ENCODE measurements around the gene WDR93. TPM values are rescaled to one million over a fixed set of nuclear protein-coding genes. Genes with fewer than 3 reads are reported as not detected.

The WDR93 gene
- total RNA-seq, 1 experiment from 2014 or later = 0.06 TPM

DNA sequence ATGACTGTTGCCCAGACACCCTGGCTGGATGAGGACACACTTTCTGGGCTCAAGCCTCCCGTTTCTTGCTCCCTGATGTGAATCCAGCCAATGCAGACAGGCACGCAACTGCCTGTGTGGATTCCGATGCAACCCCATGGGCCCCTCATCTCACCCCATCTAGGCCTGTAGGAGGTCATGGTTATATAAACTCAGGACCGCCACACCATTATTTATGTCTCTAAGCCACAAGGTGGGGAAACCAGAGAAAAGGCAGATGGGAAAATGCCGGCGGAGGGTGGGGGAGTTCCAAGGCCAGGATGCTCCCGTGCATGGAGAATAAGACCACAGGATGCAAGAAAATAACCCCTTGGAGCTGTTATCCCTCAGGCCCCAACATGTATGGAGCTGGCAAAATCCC, 58.4 kb downstream of the WDR93 start:
- DNase-seq (ENCODE audit: low read depth) = no peak

DNA sequence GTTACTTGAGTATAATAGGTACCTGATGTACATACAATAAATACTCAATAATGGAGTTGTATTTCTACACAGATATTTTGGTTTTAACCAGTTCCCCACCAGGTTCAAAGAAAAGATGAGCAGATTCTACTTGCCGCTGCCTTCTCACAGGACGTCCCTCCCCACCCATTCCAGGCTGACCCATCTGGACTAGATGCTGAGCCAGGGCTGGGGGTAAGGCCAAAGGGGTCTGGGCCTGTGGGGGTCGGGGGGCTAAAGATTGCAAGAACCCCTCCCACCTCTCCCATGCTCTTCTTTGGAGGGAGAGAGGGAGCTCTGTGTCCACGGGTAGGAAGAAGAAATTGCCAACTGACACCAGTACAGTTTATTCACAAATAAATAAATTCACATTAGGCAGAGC, 58.9 kb downstream of the WDR93 start:
- no peak for DNase-seq (ENCODE audit: low read depth)

DNA sequence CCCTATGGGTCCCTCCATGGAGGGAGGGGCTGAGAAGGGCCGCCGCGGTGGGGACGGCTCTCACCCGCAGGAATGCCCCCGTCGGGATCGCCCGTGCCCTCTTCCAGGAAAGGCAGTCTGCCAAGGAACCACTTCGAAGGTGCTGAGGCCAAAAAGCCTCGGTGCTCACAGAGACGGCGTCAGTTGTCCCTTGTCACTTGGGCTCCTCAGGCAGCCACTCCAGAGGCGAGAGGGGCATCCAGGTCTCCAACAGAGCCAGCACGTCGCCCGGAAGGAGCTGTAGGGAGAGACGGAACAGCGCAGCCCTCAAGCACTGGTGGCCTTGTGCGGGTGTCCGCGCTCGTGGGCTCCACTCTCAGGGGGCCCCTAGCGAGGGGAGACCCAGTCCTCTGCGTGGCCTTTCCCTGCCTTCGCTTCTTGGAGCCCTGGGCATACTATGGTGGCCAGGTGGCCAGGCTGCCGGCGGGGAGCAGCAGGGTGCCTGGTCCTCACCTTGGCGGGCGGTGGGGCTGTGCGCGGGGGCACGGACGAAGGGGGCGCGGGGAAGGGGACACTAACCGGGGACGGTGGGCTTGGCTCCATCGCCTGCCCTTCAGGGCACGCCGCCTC, 59.4 kb downstream of the WDR93 start:
- peak; percentile 18 for DNase-seq (ENCODE audit: low read depth)

DNA sequence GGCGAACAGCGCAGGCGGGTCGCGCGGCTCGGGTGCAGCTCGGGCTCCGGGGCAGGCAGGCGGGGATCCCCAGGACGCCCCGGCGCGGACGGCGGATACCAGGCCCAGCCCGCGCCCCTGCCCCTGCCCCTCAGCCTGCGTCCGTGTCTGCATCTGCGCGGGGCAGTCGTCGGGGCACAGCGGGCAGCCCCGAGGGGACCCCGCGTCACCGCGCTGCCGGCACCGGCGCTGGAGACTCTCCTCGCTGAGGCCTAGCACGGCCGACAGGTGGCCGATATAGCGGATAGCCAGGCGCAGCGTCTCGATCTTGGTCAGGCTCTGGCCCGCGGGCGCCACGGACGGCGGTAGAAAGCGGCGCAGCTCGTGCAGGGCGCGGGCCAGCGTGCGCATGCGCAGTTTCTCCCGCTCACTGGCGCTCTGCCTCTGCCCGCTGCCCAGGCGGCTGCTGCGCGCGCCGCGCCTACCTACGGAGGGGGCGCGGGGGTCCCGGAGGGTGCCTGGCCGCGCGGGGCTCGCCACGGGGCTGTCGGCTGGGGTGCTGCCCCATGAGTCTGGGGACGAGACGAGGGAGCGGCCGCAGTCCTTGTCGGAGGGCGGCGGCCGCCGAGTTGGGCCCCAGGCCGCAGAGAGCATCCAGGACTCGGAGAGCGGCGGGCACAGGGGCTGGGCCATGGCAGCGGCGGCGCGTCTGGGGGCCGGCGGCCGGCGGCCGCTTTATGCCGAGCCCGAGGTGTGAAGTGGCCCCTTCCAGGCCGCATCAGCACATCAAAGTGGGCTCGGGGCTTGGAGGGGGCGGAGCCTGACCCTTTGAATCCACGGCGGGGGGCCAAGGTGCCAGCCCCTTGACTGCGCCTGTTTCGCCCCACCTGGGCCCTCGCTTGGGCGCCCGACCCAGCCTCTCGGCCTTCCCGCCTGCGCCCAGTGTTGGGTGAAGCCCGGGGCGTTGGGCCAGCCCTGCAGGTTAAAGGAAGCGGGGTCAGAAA, 60.2 kb downstream of the WDR93 start, which contains the start of gene MESP1:
MESP1 (minus strand) TSS at position 690 of the 983 bp plus-strand sequence; CDS start at position 672, 18 bp downstream.
- DNase-seq (ENCODE audit: low read depth) = peak; percentile 97

DNA sequence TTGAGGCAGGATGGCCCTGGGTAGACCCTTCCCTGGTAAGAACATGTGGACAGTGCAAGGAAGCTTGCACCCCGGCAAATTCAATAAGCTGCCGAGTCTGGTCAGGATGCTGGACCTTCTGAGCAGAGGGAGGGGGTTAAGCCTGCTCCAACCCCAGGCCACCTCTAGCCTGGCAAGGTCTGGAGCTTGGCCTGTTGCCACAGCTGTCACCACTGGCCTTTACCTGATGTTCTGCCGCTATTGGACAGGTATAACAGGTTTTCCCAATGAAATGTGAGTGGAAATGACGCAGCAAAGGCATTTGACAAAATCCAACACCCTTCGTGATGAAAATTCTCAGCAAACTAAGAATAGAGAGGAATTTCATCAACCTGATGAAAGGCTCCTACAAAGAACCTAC, 61.1 kb downstream of the WDR93 start:
- no peak for DNase-seq (ENCODE audit: low read depth)

DNA sequence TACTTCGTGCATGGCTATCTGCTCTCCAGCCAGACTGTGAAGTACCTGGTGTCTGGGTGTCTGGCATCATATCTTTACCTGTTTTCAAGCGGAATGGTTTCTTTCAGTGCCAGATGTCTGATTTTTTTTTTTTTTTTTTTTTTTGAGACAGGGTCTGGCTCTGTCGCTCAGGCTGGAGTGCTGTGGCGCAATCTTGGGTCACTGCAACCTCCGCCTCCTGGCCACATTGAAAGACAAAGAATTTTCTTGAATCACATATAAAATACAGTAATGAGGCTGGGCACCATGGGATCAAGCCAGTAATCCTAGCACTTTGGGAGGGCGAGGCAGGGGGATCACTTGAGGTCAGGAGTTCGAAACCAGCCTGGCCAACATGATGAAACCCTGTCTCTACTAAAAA, 63.2 kb downstream of the WDR93 start:
- DNase-seq (ENCODE audit: low read depth) = no peak

DNA sequence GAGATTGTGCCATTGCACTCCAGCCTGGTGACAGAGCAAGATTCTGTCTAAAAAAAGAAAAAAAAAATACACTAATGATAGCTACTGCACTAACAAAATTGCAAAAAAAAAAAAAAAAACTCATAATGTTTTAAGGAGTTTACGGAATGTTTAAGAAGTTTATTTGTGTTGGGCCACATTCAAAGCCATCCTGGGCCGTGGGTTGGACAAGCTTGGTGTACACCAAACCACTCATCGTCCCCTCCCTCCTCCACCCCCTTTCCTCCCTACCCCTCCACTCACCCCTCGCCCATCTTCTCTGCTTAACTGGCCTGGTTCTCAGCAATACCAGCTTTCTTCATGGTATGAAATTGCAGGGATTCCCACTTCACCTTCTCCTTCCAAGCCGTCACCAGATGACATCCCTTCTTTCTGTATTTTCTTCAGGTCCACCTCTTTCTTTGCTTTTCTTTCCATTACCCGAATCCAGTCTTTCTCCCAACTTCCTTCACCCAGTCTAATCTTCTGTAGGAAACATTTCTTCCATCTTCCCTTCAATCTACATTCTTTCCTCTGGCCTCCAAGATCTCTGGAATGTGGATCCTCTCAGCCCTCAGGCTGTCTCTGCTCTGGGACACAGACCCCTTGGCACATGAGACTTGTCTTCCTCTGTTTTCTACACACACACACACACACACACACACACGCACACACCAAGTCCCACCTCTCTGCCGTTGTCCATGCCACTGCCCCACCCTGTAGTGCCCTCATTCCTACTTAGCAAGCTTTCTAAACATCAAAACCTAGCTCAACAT, 63.9 kb downstream of the WDR93 start:
- DNase-seq (ENCODE audit: low read depth) = no peak

DNA sequence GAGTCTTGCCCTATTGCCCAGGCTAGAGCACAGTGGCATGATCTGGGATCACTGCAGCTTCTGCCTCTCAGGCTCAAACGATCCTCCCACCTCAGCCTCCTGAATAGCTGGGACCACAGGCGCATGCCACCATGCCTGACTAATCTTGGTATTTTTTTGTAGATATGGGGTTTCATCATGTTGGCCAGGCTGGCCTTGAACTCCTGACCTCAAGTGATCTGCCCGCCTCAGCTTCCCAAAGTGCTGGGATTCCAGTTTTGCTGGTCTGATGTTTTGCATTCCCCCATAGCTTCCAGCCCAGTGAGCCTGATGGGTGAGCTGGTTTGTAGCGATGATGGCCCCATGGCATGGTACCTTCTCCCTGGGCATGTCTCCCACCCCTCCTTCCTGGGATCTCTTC, 65.1 kb downstream of the WDR93 start:
- no peak for DNase-seq (ENCODE audit: low read depth)

DNA sequence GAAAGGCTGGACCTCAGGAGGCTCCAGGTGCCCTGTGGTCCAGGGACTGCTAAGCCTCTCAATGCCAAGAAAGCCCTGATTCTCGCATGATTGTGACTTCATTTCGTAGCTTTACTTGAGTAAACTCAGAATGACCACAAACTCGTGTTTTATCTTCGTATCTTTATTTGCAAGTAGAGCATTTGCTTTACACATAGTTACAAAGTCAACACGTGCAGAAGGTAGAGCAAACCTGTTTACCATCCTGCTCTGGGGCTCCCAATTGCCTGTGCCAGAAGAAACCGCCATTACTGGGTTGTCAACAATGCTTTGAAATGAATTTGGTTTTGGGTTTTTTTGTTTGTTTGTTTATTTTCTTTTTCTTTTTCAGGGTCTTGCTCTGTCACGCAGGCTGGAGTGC, 66.3 kb downstream of the WDR93 start:
- DNase-seq (ENCODE audit: low read depth) = no peak

DNA sequence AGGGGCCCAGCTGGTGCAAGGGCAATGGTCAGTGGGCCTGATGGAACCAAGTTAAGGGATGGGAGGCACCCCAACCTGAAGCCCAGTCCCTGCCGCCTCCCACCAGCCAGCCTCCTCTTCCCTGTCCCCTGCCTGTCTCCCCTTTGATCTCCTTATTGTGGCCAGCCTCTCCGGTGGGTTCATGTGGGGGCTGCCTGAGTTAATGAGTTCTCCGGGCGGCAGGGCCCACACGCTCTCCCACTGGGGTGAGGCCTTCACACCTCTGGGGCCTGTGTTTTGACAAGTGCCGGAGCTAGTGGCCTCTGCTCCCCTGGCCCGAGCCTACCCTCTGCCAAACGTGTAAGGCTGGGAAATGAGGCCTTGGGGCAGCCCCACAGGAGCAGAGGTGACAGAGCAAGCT, 67.7 kb downstream of the WDR93 start:
- no peak for DNase-seq (ENCODE audit: low read depth)

DNA sequence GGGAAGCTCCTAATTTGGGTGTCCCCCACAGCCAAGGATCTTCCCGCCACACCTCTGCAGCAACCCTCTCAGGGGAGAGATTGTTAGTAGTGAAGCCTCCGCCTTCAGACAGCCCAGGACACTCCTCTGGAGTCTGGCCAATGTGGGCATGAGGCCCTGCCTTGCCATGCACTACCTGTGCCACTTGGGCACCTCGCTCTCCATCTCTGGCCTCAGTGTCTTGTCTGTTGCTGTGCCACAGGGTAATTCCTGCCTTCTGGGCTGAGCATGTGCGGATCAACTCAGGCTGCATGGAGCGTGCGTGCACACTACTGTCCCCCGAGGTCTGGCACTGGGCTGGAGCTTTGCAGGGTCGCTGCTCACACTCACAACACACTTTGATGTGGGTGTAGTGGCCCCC, 68.4 kb downstream of the WDR93 start:
- no peak for DNase-seq (ENCODE audit: low read depth)

DNA sequence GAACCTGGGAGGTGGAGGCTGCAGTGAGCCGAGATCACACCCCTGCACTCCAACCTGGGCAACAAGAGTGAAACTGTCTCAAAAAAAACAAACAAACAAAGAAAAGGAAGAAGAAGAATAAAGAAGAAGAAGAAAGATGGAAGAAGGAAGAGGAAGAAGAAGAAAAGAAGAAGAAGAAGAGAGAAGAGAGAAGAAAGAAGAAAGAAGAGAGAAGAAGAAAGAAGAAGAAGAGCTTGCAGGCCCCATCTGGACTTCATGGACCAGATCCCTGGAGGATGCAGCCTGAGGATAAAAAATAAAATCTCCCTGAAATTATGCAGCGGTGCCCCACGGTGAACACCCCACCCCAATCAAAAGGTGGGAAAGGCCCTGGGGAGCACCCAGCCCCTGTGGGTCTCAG, 69.2 kb downstream of the WDR93 start:
- no peak for DNase-seq (ENCODE audit: low read depth)

DNA sequence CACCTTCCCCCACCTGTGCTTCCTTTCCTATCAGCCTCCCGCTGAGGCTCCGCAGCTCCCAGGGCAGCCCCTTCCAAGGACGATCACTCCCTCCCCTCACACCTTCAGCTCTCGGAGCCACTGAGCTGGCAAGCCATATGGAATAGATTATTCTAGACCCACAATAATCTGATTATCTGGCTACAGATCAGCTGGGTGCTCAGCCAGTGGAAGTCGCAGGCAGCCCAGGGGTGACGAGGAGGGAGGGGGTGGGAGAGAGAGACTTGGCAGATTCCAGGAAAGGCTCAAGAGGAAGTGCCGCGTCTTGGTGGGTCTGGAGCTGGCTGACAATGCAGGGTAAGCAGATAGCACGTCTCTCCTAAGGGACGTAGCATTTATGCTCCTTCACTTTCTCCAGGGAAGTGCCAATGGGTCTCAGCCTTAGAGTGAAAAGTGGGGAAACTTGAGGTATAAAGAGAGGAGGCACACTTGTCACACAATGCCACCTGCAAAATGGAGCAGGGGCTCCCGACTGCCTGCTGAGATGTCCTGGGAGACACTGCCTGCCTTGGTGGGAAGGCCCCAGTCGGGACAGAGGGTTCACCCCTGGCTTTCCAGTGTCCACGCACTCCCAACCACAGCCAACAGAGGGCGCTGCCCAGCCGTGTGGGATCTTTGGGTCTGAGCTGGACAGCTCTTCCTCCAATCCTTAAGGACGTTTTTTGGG, 69.8 kb downstream of the WDR93 start:
- DNase-seq (ENCODE audit: low read depth) = peak; percentile 81

DNA sequence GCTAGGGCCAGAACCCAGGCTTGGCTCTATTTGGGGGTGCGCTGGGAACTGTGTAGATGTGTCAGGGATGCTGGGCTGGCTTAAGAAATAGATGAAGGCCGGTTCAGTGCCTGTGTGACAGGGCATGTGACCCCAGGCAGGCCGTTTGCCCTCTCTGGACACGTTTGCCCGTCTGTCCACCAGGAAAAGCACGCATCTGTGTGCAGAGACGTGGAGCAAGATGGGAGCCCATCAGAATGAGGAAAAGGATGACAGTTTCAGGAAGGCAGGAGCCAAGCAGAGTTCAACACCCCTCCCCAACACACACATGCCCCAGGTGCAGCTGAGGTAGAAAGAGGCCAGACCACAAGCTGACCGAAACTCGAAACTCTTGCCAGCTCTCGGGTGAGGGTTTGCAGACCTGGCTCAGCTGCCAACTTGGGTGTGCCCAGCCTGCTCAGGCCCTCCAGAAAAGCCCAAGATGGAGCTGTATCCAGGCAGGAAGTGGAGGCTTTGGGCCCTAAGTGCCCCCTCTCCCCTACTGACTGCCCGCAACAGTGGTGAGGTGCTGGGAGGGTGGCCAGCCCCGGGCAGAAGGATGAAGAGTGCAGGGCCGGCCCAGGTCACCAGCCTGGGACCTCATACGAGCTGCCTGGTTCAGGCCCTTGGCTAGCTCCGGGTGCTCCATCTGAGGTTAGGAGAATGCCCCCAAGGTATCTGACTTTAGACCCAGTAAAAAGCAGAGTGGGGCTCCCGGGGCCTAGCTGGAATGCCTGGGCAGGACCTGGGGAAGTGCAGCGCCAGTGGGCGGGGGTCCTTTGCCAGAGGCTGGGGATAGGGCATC, 70.6 kb downstream of the WDR93 start:
- no peak for DNase-seq (ENCODE audit: low read depth)

DNA sequence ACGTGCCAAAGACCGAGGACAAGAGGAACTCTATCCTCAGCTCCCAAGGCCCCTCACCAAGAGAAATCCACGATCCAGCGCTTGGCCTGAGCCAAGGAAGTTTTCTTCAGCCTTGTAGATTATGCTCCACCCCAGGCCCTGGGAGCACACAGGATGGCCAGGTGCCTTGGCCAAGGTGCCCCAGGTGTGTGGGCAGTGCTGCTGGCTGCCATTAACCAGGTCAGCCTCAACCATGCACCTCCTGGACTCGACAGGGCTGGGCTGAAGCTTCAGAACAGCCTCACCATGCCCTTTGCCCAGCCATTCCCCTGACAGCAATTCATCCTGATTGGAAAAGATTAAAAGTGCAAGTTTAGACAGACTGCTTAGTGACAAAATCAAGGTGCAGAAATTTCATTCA, 71.3 kb downstream of the WDR93 start:
- no peak for DNase-seq (ENCODE audit: low read depth)

DNA sequence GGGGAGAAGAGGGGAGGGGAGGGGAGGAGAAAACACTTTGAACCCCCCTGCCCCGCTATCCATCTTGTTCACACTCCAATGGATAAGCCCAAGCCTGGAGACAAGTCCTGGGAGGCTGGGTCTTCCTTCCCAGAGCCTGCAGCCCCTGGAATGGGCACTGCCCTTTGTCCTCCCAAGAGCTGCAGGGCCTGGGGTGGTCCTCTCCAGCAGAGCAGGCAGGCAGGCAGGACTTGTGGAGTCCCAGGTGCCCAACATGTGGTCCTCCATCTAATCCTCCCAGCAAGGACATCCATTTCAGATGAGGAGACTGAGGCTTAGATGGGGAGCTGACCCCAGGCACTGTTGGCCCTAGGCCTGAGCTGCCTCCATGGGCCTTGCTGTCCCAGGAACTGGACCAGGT, 75.1 kb downstream of the WDR93 start:
- DNase-seq (ENCODE audit: low read depth) = no peak

DNA sequence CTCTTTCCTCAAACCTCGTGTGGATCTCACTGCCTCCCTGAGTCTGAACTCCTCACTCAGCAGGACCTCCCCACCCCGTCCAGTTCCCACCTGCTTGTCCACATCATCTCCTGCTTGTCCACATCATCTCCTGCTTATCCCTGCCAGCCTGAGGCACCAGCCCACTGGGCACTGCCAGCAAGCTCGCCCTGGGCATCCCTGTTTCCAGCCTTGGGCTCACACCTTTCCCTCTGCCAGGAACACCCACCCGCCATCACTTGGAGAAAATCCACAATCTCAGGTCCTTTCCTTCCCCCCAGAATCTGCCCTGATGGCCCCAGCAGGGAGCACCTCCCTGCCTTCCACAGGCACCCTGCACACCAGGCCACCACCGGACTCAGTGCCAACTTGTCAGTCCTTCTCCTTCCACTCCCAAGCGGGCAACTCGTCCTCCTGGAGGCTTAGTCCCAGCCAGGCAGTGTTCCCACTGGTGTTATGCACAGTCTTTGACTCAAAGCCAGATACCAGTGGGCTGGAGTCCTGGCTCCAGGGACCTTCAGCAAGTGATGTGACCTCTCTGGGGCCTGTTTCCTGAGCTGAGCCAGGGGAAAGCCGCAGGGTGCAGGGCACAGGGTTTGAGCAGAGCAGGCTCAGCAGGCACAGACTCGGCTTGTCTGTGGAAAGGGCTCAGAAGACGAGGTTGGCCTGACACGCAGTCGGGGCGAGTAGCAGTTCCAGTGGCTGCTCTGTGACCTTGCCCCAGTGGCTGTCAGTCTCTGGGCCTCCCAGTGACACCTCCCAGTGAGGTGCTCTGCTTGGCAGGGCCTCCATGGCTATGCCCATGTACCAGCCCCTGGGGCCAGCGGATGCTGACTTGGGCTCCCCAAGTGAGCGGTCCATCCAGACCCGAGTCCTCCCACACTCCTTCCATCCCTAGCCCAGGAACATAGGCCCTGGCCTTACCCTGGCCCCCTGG, 76.0 kb downstream of the WDR93 start:
- no peak for DNase-seq (ENCODE audit: low read depth)

DNA sequence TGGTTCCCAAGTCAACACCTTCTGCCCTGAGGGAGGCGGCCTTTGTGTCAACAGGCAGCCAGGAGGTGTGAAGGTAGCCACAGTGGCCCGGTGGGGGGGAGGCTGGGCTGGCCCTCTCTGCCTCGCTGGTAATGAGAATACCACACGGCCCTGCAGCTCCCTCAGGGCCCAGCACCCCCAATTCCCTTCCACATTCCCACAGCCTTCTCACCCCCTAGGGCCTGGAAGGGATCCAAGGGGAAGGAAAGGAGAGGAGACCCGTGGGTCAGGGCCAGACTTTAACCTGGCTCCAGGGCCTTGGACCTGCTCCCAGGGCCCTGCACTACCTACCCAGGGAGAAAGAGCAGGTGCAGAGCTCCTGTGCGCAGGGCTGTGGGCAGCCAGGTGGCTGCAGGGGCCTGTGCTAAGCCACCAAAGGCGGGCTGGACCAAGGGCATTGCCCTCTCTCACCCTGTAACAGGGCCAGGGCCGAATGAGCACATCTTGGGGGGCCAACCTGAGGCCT, 76.9 kb downstream of the WDR93 start:
- DNase-seq (ENCODE audit: low read depth) = no peak

DNA sequence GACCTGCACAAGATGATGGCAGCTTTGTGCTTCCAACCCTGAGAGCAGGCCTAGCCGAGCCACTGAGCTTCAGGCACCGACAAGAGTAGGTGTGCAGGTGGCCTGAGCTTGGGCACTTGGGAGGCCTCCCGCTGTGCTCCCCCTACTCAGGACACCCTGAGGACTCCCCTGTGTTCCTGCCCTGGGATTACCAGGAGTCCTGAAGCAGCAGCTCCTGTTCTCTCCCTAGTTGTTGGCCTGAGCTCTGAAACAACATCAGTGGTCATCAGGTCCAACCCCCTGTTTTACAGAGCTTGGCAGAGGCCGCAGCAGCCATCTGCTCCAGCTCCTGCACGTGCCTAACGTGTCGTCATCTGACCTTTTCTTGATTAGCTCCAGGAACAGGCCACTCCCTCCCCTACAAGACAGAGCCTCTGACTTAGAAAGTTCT, 77.5 kb downstream of the WDR93 start:
- DNase-seq (ENCODE audit: low read depth) = no peak
